Sigmoid colon (tissue), 7 donors: ENCODE measurements around the gene GRN. TPM values are rescaled to one million over a fixed set of nuclear protein-coding genes. Genes with fewer than 3 reads are reported as not detected.

Source experiments
- DNase-seq: peaks from one replicate; pipeline ENCODE4 v3.0.0-alpha.2; 2019
- H3K27ac ChIP-seq, 4 donors: fragments of 200-600 bp; sonication (generic); one replicate each; pipeline ENCODE4 v1.5.1; 2016 to 2019; ENCODE audit warnings: mild to moderate bottlenecking in 1 of 4
- H3K27me3 ChIP-seq, 3 donors: fragments of 200-600 bp; sonication (generic); one replicate each; pipeline ENCODE4 v1.5.1; 2019; ENCODE audit warnings: mild to moderate bottlenecking in 1 of 3
- H3K36me3 ChIP-seq, 4 donors: fragments of 200-600 bp; sonication (generic); one replicate each; pipeline ENCODE4 v1.5.1; 2016 to 2019
- H3K4me1 ChIP-seq, 4 donors: fragments of 200-600 bp; sonication (generic); one replicate each; pipeline ENCODE4 v1.5.1; 2017 to 2019
- H3K4me3 ChIP-seq, 4 donors: fragments of 200-600 bp; sonication (generic); one replicate each; pipeline ENCODE4 v1.5.1; 2017 to 2019; ENCODE audit warnings: mild to moderate bottlenecking in 2 of 4, moderate library complexity in 1 of 4
- H3K9me3 ChIP-seq, 4 donors: fragments of 200-600 bp in 3 of 4; sonication (generic) in 3 of 4; one replicate each; pipeline versions ENCODE4 v1.5.1 to v1.6.1; 2013 to 2019
- CTCF ChIP-seq, 4 experiments: fragments of 450-650 bp in 3 of 4; fragments of 200-600 bp in 1 of 4; IDR thresholded peaks; one replicate each; pipeline ENCODE4 v1.5.1; 2016 to 2019; ENCODE audit warnings: antibody characterized with exemption in 4 of 4, mild to moderate bottlenecking in 3 of 4, moderate library complexity in 2 of 4
- EP300 ChIP-seq, 4 donors: sonication (generic); formaldehyde crosslinking; IDR thresholded peaks; one replicate each; pipeline ENCODE4 v1.6.1; 2017; ENCODE audit warnings: antibody characterized with exemption in 4 of 4
- POLR2A ChIP-seq, 2 donors: fragments of 450-650 bp; IDR thresholded peaks; one replicate each; pipeline ENCODE4 v1.6.1; 2016; ENCODE audit warnings: antibody characterized with exemption in 2 of 2, mild to moderate bottlenecking in 2 of 2, moderate library complexity in 2 of 2
- POLR2AphosphoS5 ChIP-seq, 4 donors: sonication (generic); formaldehyde crosslinking; IDR thresholded peaks; one replicate each; pipeline ENCODE4 v1.6.1; 2017; ENCODE audit warnings: antibody characterized with exemption in 4 of 4
- WGBS, 2 donors: extraction: QIAGEN DNeasy Blood & Tissue Kit; methylation state at CpG; one replicate each; pipeline ENCODE4 v1.1.7; 2013; 5-methylcytosine and 5-hydroxymethylcytosine counted together
- intact Hi-C: fragments of 100-400 bp; cut with DNase I; formaldehyde crosslinking; loops from one replicate; pipeline ENCODE4 v1.15.1; 2023
- polyA plus RNA-seq, 3 donors: library from polyadenylated mRNA; stranded (reverse); fragments of 200-250 nt; gene quantifications; one replicate each; pipeline ENCODE4 v1.2.3, GENCODE V29; 2013
- total RNA-seq, 4 donors: library from RNA; depleted of rRNA; stranded (reverse); fragments of >200 nt; gene quantifications; one replicate each; pipeline ENCODE4 v1.1.0, GENCODE V29; 2016
- donor health status: healthy with polysubstance abuse.
- donor health status: Bipolar disorder and iron deficiency.
- donor health status: healthy.

GRN gene
- total and polyA plus RNA-seq, 7 donors: 69.7 to 245 (median 176) TPM

GRCh38 chr17:44311562-44312181 lies 33.4 kb upstream of the GRN start:
- TF ChIP-seq POLR2A (IDR thresholded peaks at IDR 0.05) (no peak), CTCF (IDR thresholded peaks at IDR 0.05) (no peak), POLR2AphosphoS5 (IDR thresholded peaks at IDR 0.05) (no peak), EP300 (IDR thresholded peaks at IDR 0.05) (no peak)
- H3K27me3 ChIP-seq: peaks cover 22 to 43% (median 40%) of the 10 kb centered on the region in 3 donors
- 71 to 84% methylated on average over 4 to 5 of the region's 5 CpGs for WGBS, 2 donors
- no peaks in the 10 kb centered on the region for H3K36me3 ChIP-seq
- intact Hi-C loops: no loop called here
- H3K27ac ChIP-seq: no peak overlapping the region
- peaks cover 0 to 32% (median 31%) of the 10 kb centered on the region in 4 donors for H3K4me1 ChIP-seq
- H3K9me3 ChIP-seq: no peaks in the 10 kb centered on the region
- DNase-seq: no peak
- H3K4me3 ChIP-seq: no peak overlapping the region

GRCh38 chr17:44312396-44313104 lies 32.6 kb upstream of the GRN start:
- peaks cover 22 to 51% (median 49%) of the 10 kb centered on the region in 3 donors for H3K27me3 ChIP-seq
- H3K27ac ChIP-seq: no peak overlapping the region
- WGBS, 2 donors: 64 to 70% methylated on average over 17 of the region's 17 CpGs
- DNase-seq: no peak
- H3K4me1 ChIP-seq: peaks cover 0 to 28% (median 27%) of the 10 kb centered on the region in 4 donors
- H3K9me3 ChIP-seq: no peaks in the 10 kb centered on the region
- H3K36me3 ChIP-seq: no peaks in the 10 kb centered on the region
- H3K4me3 ChIP-seq: no peak overlapping the region
- intact Hi-C loops: no loop called here
- TF ChIP-seq CTCF (IDR thresholded peaks at IDR 0.05) (no peak), EP300 (IDR thresholded peaks at IDR 0.05) (no peak), POLR2A (IDR thresholded peaks at IDR 0.05) (no peak), POLR2AphosphoS5 (IDR thresholded peaks at IDR 0.05) (no peak)

- H3K27me3 ChIP-seq: peaks cover 22 to 55% (median 50%) of the 10 kb centered on the region in 3 donors
- intact Hi-C loops: no loop called here
- TF ChIP-seq EP300 (IDR thresholded peaks at IDR 0.05) (no peak), CTCF (IDR thresholded peaks at IDR 0.05) (no peak), POLR2A (IDR thresholded peaks at IDR 0.05) (no peak), POLR2AphosphoS5 (IDR thresholded peaks at IDR 0.05) (no peak)
These were observed 31.1 kb upstream of the GRN start for GRCh38 chr17:44314031-44314430.

GRCh38 chr17:44314524-44314868 lies 30.6 kb upstream of the GRN start:
- TF ChIP-seq CTCF (IDR thresholded peaks at IDR 0.05): no peak
- TF ChIP-seq EP300 (IDR thresholded peaks at IDR 0.05): no peak
- TF ChIP-seq POLR2A (IDR thresholded peaks at IDR 0.05): no peak
- no peak for TF ChIP-seq POLR2AphosphoS5 (IDR thresholded peaks at IDR 0.05)
- H3K27ac ChIP-seq: no peak overlapping the region
- H3K4me3 ChIP-seq: no peak overlapping the region
- intact Hi-C loops: no loop called here
- H3K36me3 ChIP-seq: peaks cover 0 to 5% (median 2%) of the 10 kb centered on the region in 4 donors
- 31 to 38% methylated on average over 11 of the region's 11 CpGs for WGBS, 2 donors
- H3K27me3 ChIP-seq: peaks cover 22 to 55% (median 50%) of the 10 kb centered on the region in 3 donors
- H3K9me3 ChIP-seq: no peaks in the 10 kb centered on the region
- peaks cover 0 to 14% (median 10%) of the 10 kb centered on the region in 4 donors for H3K4me1 ChIP-seq
- no peak for DNase-seq

More at GRCh38 chr17:44314031-44314430, 31.1 kb upstream of the GRN start:
- no peaks in the 10 kb centered on the region for H3K9me3 ChIP-seq
- H3K4me3 ChIP-seq: no peak overlapping the region
- WGBS, 2 donors: 73 to 83% methylated on average over 7 of the region's 7 CpGs
- no peak overlapping the region for H3K27ac ChIP-seq
- peaks cover 0 to 17% (median 13%) of the 10 kb centered on the region in 4 donors for H3K4me1 ChIP-seq
- H3K36me3 ChIP-seq: peaks cover 0 to under 1% (median 0%) of the 10 kb centered on the region in 4 donors
- no peak for DNase-seq
